CD4-positive, CD25-positive, alpha-beta regulatory T cell (primary cell): ENCODE measurements around the gene RBM38. TPM values are rescaled to one million over a fixed set of nuclear protein-coding genes. Genes with fewer than 3 reads are reported as not detected.

ENCODE experiments used
- ATAC-seq, 2 donors: fragments of 150-1000 bp; cut with Tn5 transposase; one replicate each; pipeline ENCODE4 v1.10.0; 2021; ENCODE audit warnings: low read depth in 2 of 2, moderate number of reproducible peaks in 2 of 2, moderate library complexity in 1 of 2
- DNase-seq, 3 donors: peaks; one replicate each; pipeline versions ENCODE4 v3.0.0 to v3.0.0-alpha.2; 2012 to 2022; ENCODE audit warnings: mixed read lengths in 1 of 3
- H3K27ac ChIP-seq: one replicate; pipeline ENCODE4 v1.7.0; 2013; ENCODE audit warnings: mild to moderate bottlenecking, low read length; ENCODE audit not compliant: insufficient read depth, poor library complexity, severe bottlenecking
- H3K27me3 ChIP-seq: one replicate; pipeline ENCODE4 v1.7.0; 2013; ENCODE audit warnings: low read length; ENCODE audit not compliant: control insufficient read depth, insufficient read depth
- H3K36me3 ChIP-seq: one replicate; pipeline ENCODE4 v1.7.0; 2013; ENCODE audit warnings: mild to moderate bottlenecking, low read length, moderate library complexity; ENCODE audit not compliant: control insufficient read depth, insufficient read depth
- H3K4me1 ChIP-seq: 2 replicates; pipeline ENCODE4 v1.7.0; 2013; ENCODE audit warnings: mild to moderate bottlenecking, low read length; ENCODE audit not compliant: insufficient read depth, control insufficient read depth, poor library complexity, severe bottlenecking
- H3K4me3 ChIP-seq: one replicate; pipeline ENCODE4 v1.7.0; 2013; ENCODE audit warnings: low read depth, mild to moderate bottlenecking, low read length, moderate library complexity
- H3K9me3 ChIP-seq, 2 experiments: 1 replicate in 1 of 2; 2 replicates in 1 of 2; pipeline ENCODE4 v1.7.0; 2013; ENCODE audit warnings: low read length in 2 of 2, mild to moderate bottlenecking in 1 of 2, moderate library complexity in 1 of 2; ENCODE audit not compliant: control insufficient read depth in 2 of 2
- H3K27ac Mint-ChIP-seq, 3 donors: one replicate each; pipeline ENCODE4 v1.8.0; 2020 to 2022; ENCODE audit warnings: mild to moderate bottlenecking in 3 of 3, mixed read lengths in 3 of 3, moderate library complexity in 2 of 3
- H3K27me3 Mint-ChIP-seq: one replicate; pipeline ENCODE4 v1.8.0; 2022; ENCODE audit warnings: mild to moderate bottlenecking, mixed read lengths
- H3K36me3 Mint-ChIP-seq: one replicate; pipeline ENCODE4 v1.8.0; 2020; ENCODE audit warnings: mixed read lengths
- H3K4me1 Mint-ChIP-seq, 4 donors: one replicate each; pipeline ENCODE4 v1.8.0; 2020 to 2022; ENCODE audit warnings: mixed read lengths in 4 of 4, mild to moderate bottlenecking in 1 of 4
- H3K4me3 Mint-ChIP-seq, 4 donors: one replicate each; pipeline ENCODE4 v1.8.0; 2020 to 2022; ENCODE audit warnings: mild to moderate bottlenecking in 4 of 4, mixed read lengths in 4 of 4, moderate library complexity in 3 of 4
- H3K9me3 Mint-ChIP-seq, 7 donors: one replicate each; pipeline ENCODE4 v1.8.0; 2020 to 2022; ENCODE audit warnings: mixed read lengths in 7 of 7, mild to moderate bottlenecking in 3 of 7, moderate library complexity in 2 of 7
- polyA plus RNA-seq, 4 donors: library from polyadenylated mRNA; unstranded; fragments of 300-500 nt; fragmentation: Illumina TruSeq; gene quantifications; one replicate each; pipeline ENCODE4 v1.2.3, GENCODE V29; 2021
- total RNA-seq: library from RNA; stranded (reverse); gene quantifications from one replicate; pipeline ENCODE4 v1.2.3, GENCODE V29; 2022

Gene RBM38
- total and polyA plus RNA-seq, 5 donors from 2014 or later = 71.9 to 322 (median 126) TPM

- H3K4me3 Mint-ChIP-seq = peak overlapping the region; percentile 6 to 70 (median 47)
These were observed 8.7 kb upstream of the RBM38 start for GRCh38 chr20:57382516-57382915.

DNA sequence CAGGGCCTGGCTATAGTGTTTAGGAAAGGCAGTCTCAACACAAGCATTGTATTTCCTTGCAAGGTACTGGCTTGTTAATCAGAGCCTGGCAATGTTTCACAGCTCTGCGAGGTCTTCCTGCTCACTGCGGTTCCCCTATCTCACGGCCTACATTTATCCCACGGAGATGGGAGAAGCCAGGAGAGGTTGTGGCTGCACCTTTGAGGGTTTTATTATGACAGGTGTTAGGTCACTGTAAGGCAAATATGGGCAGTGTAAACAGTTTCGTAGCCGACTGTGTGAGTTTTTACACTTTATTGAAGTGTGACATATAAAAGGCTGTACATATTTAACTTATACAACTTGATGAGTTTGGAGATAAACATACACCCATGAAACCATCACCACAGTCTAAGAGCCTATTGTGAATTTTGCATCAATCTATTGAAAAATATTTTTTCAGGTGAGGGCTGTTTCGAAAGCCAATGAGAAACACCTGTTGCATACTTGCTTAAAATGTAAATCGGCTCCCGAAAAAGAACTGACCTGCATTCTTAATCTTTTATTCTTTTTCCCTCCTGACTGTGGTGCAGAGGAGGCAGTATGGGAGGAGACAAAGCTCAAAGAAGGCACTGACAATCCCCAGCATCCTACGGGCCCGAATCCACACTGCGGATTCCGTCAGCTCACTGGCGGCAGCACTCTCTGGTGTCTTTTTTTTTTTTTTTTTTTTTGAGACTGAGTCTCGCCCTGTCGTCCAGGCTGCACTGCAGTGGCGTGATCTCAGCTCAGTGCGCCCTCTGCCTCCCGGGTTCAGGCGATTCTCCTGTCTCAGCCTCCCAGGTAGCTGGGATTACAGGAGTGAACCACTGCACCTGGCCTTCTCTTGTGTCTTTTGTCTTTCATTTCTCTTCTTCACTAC, 7.5 kb upstream of the RBM38 start:
- H3K4me1 ChIP-seq = peaks cover 14% of the 10 kb centered on the region
- no peak overlapping the region for H3K4me3 ChIP-seq
- Mint-ChIP-seq H3K9me3 (no peaks in the 10 kb centered on the region), H3K4me3 (peak overlapping the region in 2 of 4 donors; percentile 8 to 47), H3K36me3 (peaks cover 12% of the 10 kb centered on the region), H3K4me1 (peaks cover 5 to 36% (median 23%) of the 10 kb centered on the region in 4 donors), H3K27me3 (no peaks in the 10 kb centered on the region), H3K27ac (peak overlapping the region; percentile 31 to 91 (median 64))
- H3K9me3 ChIP-seq = no peaks in the 10 kb centered on the region
- H3K27me3 ChIP-seq = no peaks in the 10 kb centered on the region
- ATAC-seq (no peak), DNase-seq (no peak)
- peaks cover 15% of the 10 kb centered on the region for H3K36me3 ChIP-seq
- no peak overlapping the region for H3K27ac ChIP-seq

More at GRCh38 chr20:57382516-57382915, 8.7 kb upstream of the RBM38 start:
- H3K27me3 ChIP-seq = no peaks in the 10 kb centered on the region
- DNase-seq = peak in 1 of 3 donors; percentile 59
- Mint-ChIP-seq H3K4me1 (peaks cover 5 to 34% (median 21%) of the 10 kb centered on the region in 4 donors), H3K9me3 (no peaks in the 10 kb centered on the region), H3K27me3 (no peaks in the 10 kb centered on the region), H3K27ac (peak overlapping the region; percentile 39 to 91 (median 66)), H3K36me3 (peaks cover 22% of the 10 kb centered on the region)
- ATAC-seq = no peak
- H3K27ac ChIP-seq = no peak overlapping the region
- no peak overlapping the region for H3K4me3 ChIP-seq
- peaks cover 13% of the 10 kb centered on the region for H3K4me1 ChIP-seq
- H3K9me3 ChIP-seq = no peaks in the 10 kb centered on the region
- peaks cover 26% of the 10 kb centered on the region for H3K36me3 ChIP-seq

GRCh38 chr20:57384486-57384885, 6.7 kb upstream of the RBM38 start:
- no peak overlapping the region for H3K27ac ChIP-seq
- no peak overlapping the region for H3K4me3 ChIP-seq
- H3K4me1 ChIP-seq = peaks cover 22% of the 10 kb centered on the region
- DNase-seq = no peak
- no peaks in the 10 kb centered on the region for H3K27me3 Mint-ChIP-seq
- H3K27me3 ChIP-seq = no peaks in the 10 kb centered on the region
- peaks cover 11% of the 10 kb centered on the region for H3K36me3 ChIP-seq
- H3K9me3 ChIP-seq = no peaks in the 10 kb centered on the region
- peak overlapping the region in 1 of 4 donors; percentile 60 for H3K4me3 Mint-ChIP-seq
- peaks cover 12% of the 10 kb centered on the region for H3K36me3 Mint-ChIP-seq
- H3K4me1 Mint-ChIP-seq = peaks cover 5 to 39% (median 25%) of the 10 kb centered on the region in 4 donors
- no peak for ATAC-seq
- H3K9me3 Mint-ChIP-seq = peaks cover 0 to under 1% (median 0%) of the 10 kb centered on the region in 7 donors
- H3K27ac Mint-ChIP-seq = peak overlapping the region in 2 of 3 donors; percentile 38 to 76

- peak overlapping the region in 1 of 3 donors; percentile 38 for H3K27ac Mint-ChIP-seq
- Histone ChIP-seq H3K27me3 (no peaks in the 10 kb centered on the region), H3K27ac (no peak overlapping the region), H3K4me1 (peaks cover 29% of the 10 kb centered on the region), H3K9me3 (no peaks in the 10 kb centered on the region), H3K4me3 (no peak overlapping the region), H3K36me3 (peaks cover 6% of the 10 kb centered on the region)
- DNase-seq (no peak), ATAC-seq (no peak)
- peak overlapping the region in 1 of 4 donors; percentile 60 for H3K4me3 Mint-ChIP-seq
- H3K9me3 Mint-ChIP-seq = peaks cover 0 to 2% (median 0%) of the 10 kb centered on the region in 7 donors
- H3K27me3 Mint-ChIP-seq = no peaks in the 10 kb centered on the region
- peaks cover 9% of the 10 kb centered on the region for H3K36me3 Mint-ChIP-seq
- H3K4me1 Mint-ChIP-seq = peaks cover 5 to 38% (median 26%) of the 10 kb centered on the region in 4 donors
These were observed 6.0 kb upstream of the RBM38 start for GRCh38 chr20:57384953-57385761.

DNA sequence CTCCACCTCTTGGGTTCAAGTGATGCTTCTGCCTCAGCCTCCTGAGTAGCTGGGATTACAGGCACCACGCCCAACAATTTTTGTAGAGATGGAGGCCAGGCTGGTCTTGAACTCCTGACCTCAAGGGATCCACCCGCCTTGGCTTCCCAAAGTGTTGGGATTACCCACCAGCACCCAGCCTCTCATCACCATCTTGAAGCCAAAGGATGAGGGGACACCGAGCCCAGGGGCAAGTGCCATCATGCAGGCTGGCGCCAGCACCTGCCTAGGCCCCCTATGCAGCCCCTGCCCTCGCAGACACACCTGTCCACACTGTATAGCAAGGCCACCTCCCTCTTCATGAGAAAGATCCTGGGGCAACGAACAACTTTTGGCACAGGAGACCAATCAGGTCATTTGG, 5.3 kb upstream of the RBM38 start:
- no peaks in the 10 kb centered on the region for H3K9me3 ChIP-seq
- no peak overlapping the region for H3K4me3 ChIP-seq
- no peaks in the 10 kb centered on the region for H3K27me3 ChIP-seq
- H3K9me3 Mint-ChIP-seq = peaks cover 0 to 2% (median 0%) of the 10 kb centered on the region in 7 donors
- H3K4me1 ChIP-seq = peaks cover 37% of the 10 kb centered on the region
- H3K4me1 Mint-ChIP-seq = peaks cover 11 to 42% (median 31%) of the 10 kb centered on the region in 4 donors
- H3K27ac ChIP-seq = no peak overlapping the region
- peaks cover 4% of the 10 kb centered on the region for H3K36me3 ChIP-seq
- no peaks in the 10 kb centered on the region for H3K27me3 Mint-ChIP-seq
- H3K27ac Mint-ChIP-seq = no peak overlapping the region
- no peak for ATAC-seq
- peaks cover 9% of the 10 kb centered on the region for H3K36me3 Mint-ChIP-seq
- no peak for DNase-seq
- peak overlapping the region in 2 of 4 donors; percentile 15 to 54 for H3K4me3 Mint-ChIP-seq

GRCh38 chr20:57386762-57387161, 4.4 kb upstream of the RBM38 start:
- no peaks in the 10 kb centered on the region for H3K27me3 ChIP-seq
- no peak for ATAC-seq
- H3K27me3 Mint-ChIP-seq = no peaks in the 10 kb centered on the region
- H3K27ac Mint-ChIP-seq = no peak overlapping the region
- no peak overlapping the region for H3K4me3 ChIP-seq
- no peaks in the 10 kb centered on the region for H3K9me3 ChIP-seq
- peaks cover 4% of the 10 kb centered on the region for H3K36me3 ChIP-seq
- H3K4me1 Mint-ChIP-seq = peaks cover 8 to 37% (median 28%) of the 10 kb centered on the region in 4 donors
- H3K9me3 Mint-ChIP-seq = peaks cover 0 to 2% (median 0%) of the 10 kb centered on the region in 7 donors
- H3K27ac ChIP-seq = no peak overlapping the region
- peaks cover 38% of the 10 kb centered on the region for H3K4me1 ChIP-seq
- peak overlapping the region in 2 of 4 donors; percentile 27 to 54 for H3K4me3 Mint-ChIP-seq
- DNase-seq = no peak
- H3K36me3 Mint-ChIP-seq = peaks cover 9% of the 10 kb centered on the region

GRCh38 chr20:57387463-57387862, 3.7 kb upstream of the RBM38 start:
- peak overlapping the region in 2 of 3 donors; percentile 56 to 76 for H3K27ac Mint-ChIP-seq
- ATAC-seq (no peak), DNase-seq (no peak)
- H3K27me3 Mint-ChIP-seq = no peaks in the 10 kb centered on the region
- H3K36me3 Mint-ChIP-seq = peaks cover 9% of the 10 kb centered on the region
- H3K4me3 ChIP-seq = no peak overlapping the region
- H3K36me3 ChIP-seq = peaks cover 4% of the 10 kb centered on the region
- peaks cover 0 to 2% (median 0%) of the 10 kb centered on the region in 7 donors for H3K9me3 Mint-ChIP-seq
- H3K4me1 Mint-ChIP-seq = peaks cover 5 to 30% (median 21%) of the 10 kb centered on the region in 4 donors
- H3K4me1 ChIP-seq = peaks cover 31% of the 10 kb centered on the region
- H3K4me3 Mint-ChIP-seq = peak overlapping the region in 2 of 4 donors; percentile 76 to 96
- H3K9me3 ChIP-seq = no peaks in the 10 kb centered on the region
- H3K27ac ChIP-seq = no peak overlapping the region
- no peaks in the 10 kb centered on the region for H3K27me3 ChIP-seq
